Left cardiac atrium (tissue), 2 donors: ENCODE data around the gene HDAC7. TPM values are rescaled to one million over a fixed set of nuclear protein-coding genes. Genes with fewer than 3 reads are reported as not detected.

Experiments
- total RNA-seq, 2 donors: library from RNA; stranded (reverse); fragmentation: NEBNext Ultra II Directional; extraction: Animal tissue kit (Norgen Biotek cat#: 25700); gene quantifications; one replicate each; pipeline ENCODE4 v1.2.1, GENCODE V29; 2021
- donor health status: DM: no; HTN: yes; CAD: no; lungs with severe emphysema.
- donor health status: DM: yes; HTN: yes; CAD: no.

HDAC7 gene
- total RNA-seq, 2 donors from 2014 or later = 41.6 to 58.0 TPM

Other genes with a start within 250 kb of the HDAC7 start
- 10 to 100 TPM; 22.7 to 22.8 TPM for gene RPAP3, start 113.9 kb downstream of the HDAC7 start, total RNA-seq
- gene ENDOU, start 94.4 kb downstream of the HDAC7 start, total RNA-seq = under 1 TPM; 0.62 to 0.68 TPM
- gene RAPGEF3, start 61.0 kb downstream of the HDAC7 start, total RNA-seq = 10 to 100 TPM; 27.3 to 35.9 TPM
- gene SLC48A1, start 46.7 kb downstream of the HDAC7 start, total RNA-seq = 10 to 100 TPM; 22.1 to 28.9 TPM
- 1 to 10 TPM in 1 of 2 donors, under 1 TPM in 1; 0.74 to 3.1 TPM for gene VDR, start 85.1 kb upstream of the HDAC7 start, total RNA-seq
- gene TMEM106C, start 143.7 kb upstream of the HDAC7 start, total RNA-seq = 10 to 100 TPM; 47.9 to 54.9 TPM
- gene COL2A1, start 184.6 kb upstream of the HDAC7 start, total RNA-seq = not detected